Stimulated activated naive CD8-positive, alpha-beta T cell treated with anti-CD3 and anti-CD28 coated beads, Interleukin-15, Interleukin-2, amounts not matched to agents 100 ng/mL and 50 ng/mL, for 24 hours (primary cell): ENCODE data around the gene GALNT7.
"Not testable (repeated sequence)": the region's sequence is repeated elsewhere in the genome, so short reads cannot be mapped to it uniquely, and the experiment has no call there.

Experiments
- H3K27ac Mint-ChIP-seq: one replicate; pipeline ENCODE4 v1.8.0; 2021; ENCODE audit warnings: mild to moderate bottlenecking, mixed read lengths
- H3K27me3 Mint-ChIP-seq: one replicate; pipeline ENCODE4 v1.8.0; 2021; ENCODE audit warnings: mixed read lengths
- H3K36me3 Mint-ChIP-seq: one replicate; pipeline ENCODE4 v1.8.0; 2021; ENCODE audit warnings: low read depth, mixed read lengths
- H3K4me1 Mint-ChIP-seq: one replicate; pipeline ENCODE4 v1.8.0; 2021; ENCODE audit warnings: low read depth, mixed read lengths
- H3K4me3 Mint-ChIP-seq: one replicate; pipeline ENCODE4 v1.8.0; 2021; ENCODE audit warnings: mild to moderate bottlenecking, mixed read lengths
- H3K9me3 Mint-ChIP-seq: one replicate; pipeline ENCODE4 v1.8.0; 2021; ENCODE audit warnings: mixed read lengths

GALNT7 gene

DNA sequence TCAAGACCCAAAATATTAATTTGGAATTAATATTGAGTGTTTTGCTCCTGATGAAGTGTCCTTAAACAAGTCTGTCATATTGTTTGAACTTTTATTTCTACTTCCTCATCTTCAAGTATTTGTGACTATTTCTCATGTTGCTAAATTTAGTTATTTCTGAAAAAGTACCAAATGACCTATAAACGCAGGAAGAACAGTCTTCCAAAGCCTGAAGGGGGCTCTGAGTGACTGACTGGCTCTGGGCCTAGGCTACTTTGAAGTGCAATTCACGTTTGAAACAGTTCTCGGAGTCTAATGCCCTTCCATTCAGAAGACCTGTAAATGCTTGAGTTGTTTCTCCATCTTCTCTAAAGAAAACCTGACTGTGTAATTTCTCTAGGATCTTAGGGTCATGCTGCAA, 26.5 kb downstream of the GALNT7 start:
- Mint-ChIP-seq H3K4me1 (peaks cover 46% of the 10 kb centered on the region), H3K36me3 (no peaks in the 10 kb centered on the region), H3K9me3 (no peaks in the 10 kb centered on the region), H3K4me3 (no peak overlapping the region), H3K27me3 (no peaks in the 10 kb centered on the region), H3K27ac (no peak overlapping the region)

DNA sequence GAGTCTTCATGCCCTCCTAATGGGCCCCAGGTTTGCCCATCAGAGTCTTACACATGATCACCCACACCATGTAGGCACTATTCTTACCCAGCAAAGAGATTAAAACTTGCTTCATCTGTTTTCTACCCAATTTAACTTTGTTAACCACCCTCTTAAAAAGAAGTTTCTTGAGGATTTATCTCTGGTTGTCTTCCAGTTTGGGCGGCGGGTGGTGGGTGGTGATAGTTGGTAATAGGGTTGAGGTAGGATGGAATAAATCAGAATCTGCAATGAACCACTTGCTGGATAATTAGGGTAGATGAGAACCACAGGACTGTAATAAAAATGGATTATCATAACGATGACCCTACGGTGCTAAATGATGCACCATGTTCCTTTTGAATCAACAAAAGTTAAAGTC, 30.9 kb downstream of the GALNT7 start:
- H3K36me3 Mint-ChIP-seq: peaks cover 12% of the 10 kb centered on the region

DNA sequence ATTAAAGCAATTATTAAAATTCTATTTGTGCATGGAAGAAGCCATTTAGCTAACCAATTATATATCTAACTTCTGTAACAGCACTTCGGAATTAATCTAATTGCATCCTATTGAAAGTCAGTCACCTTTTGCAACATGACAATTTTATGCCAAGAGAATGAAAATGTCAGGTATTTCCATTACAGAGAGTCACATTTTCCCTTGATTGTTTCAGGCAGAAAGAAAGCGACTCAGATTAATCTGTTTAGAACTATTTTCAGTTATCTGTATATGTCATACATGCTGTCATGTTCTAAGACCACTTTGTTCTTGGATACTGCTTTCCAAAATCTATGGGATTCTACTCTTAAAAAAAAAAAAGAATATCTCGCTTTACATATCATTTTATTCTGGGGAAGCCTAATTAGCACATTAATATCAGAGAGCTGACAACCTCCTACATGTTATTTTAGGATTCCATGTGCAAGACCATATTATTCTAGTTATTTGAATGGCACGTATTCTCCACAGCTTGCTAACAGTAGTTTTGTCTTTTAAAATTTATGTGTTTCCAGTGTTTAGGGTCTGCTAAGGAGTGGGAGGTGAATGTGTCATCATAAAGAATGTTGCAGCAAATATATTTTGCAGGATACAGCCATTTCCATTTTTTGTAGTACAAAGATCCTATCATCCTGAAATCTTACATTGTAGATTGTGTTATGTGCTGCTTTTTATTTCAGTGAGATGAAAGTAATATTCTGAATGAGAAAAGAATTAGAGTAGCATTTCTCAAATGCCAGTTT, 31.7 kb downstream of the GALNT7 start:
- Mint-ChIP-seq H3K4me1 (peaks cover 16% of the 10 kb centered on the region), H3K27me3 (no peaks in the 10 kb centered on the region), H3K4me3 (no peak overlapping the region), H3K9me3 (peaks cover 15% of the 10 kb centered on the region), H3K36me3 (peaks cover 17% of the 10 kb centered on the region), H3K27ac (no peak overlapping the region)

More for the DNA sequence above, 30.9 kb downstream of the GALNT7 start:
- no peak overlapping the region for H3K27ac Mint-ChIP-seq
- peaks cover 24% of the 10 kb centered on the region for H3K4me1 Mint-ChIP-seq
- peaks cover 12% of the 10 kb centered on the region for H3K9me3 Mint-ChIP-seq
- H3K27me3 Mint-ChIP-seq: no peaks in the 10 kb centered on the region
- H3K4me3 Mint-ChIP-seq: no peak overlapping the region

DNA sequence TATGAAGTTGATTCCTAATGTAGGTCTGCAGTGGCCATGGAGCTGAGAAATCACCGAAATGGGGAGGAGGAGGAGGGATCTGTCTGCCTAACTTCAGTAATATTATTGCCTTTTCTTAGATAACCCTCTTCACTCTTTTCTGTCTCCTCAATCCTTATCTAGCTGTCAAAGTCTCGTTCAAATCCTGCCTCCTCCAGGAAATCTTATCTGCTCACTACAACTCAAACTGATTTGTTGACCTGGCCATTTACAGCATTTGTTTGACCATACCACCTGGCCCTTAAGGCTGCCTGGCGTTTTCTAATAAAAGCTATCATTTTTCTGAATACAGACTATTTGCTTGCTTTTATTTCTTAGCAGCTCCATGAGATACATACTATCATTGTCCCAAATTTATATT, 33.8 kb downstream of the GALNT7 start:
- Mint-ChIP-seq H3K27ac (no peak overlapping the region), H3K27me3 (no peaks in the 10 kb centered on the region), H3K4me1 (peaks cover 11% of the 10 kb centered on the region), H3K9me3 (peaks cover 15% of the 10 kb centered on the region), H3K36me3 (peaks cover 20% of the 10 kb centered on the region), H3K4me3 (no peak overlapping the region)

DNA sequence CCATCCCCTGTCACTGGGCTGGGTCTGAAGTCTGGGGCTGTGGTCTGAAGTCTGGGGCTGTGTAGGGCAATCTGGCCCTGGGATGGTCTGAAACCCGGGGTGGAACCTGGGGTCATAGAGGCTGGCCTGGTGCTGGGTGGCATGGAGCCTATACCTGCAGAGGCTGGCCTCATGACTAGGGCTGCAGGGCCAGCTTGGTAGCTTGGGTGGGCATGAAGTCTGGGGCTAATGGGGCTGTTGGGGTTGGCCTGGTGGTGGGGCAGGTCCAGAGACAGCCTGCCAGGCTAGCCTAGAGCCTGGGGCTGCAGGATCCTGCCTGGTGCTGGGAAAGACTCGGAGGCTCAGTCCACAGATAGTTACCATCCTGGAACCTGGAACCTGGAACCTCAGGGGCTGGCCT, 37.0 kb downstream of the GALNT7 start:
- H3K4me3 Mint-ChIP-seq: no peak overlapping the region
- no peaks in the 10 kb centered on the region for H3K27me3 Mint-ChIP-seq
- no peak overlapping the region for H3K27ac Mint-ChIP-seq
- H3K4me1 Mint-ChIP-seq: peaks cover under 1% of the 10 kb centered on the region
- peaks cover 20% of the 10 kb centered on the region for H3K36me3 Mint-ChIP-seq
- peaks cover 15% of the 10 kb centered on the region for H3K9me3 Mint-ChIP-seq

DNA sequence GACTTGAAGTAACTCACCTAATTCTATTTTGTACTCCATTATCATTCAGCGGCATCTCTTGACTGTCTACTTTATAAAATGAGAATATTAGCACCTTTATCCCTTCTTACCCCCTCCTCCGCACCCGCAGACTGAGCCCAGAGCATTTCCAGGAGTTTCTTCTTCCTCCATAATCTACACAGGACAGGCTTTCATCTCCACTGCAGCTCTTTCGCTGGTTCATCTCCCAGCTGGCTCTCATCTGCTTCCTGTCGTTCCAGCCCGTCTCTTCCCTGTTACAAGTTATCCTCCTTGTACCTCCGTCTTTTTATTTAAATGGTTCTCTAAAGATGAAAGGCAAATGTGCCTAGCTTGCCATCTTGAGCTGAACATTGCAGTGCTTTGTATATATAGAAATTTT, 39.8 kb downstream of the GALNT7 start:
- H3K36me3 Mint-ChIP-seq: peaks cover 17% of the 10 kb centered on the region
- H3K27me3 Mint-ChIP-seq: no peaks in the 10 kb centered on the region
- peaks cover 23% of the 10 kb centered on the region for H3K4me1 Mint-ChIP-seq
- no peak overlapping the region for H3K4me3 Mint-ChIP-seq
- no peak overlapping the region for H3K27ac Mint-ChIP-seq
- peaks cover 13% of the 10 kb centered on the region for H3K9me3 Mint-ChIP-seq

DNA sequence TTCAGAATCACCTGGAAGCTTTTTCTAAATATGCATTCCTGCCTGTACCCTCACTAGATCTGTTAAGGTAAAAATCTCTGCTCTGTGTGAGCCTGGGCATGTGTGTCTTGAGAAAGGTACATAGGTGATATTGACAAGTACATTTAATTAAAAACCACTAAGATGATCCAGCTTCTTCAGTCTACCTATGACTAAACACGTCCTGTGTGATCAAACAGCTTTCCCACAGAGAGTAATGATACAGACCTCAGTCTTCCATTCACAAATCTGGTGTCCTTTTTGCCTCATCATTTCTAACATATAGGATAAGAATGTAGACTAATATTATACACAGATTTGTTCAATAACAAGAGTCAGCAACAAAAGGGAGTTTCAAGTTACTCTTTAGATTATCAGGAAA, 42.6 kb downstream of the GALNT7 start:
- H3K4me3 Mint-ChIP-seq: no peak overlapping the region
- peaks cover 23% of the 10 kb centered on the region for H3K4me1 Mint-ChIP-seq
- no peak overlapping the region for H3K27ac Mint-ChIP-seq
- no peaks in the 10 kb centered on the region for H3K36me3 Mint-ChIP-seq
- H3K27me3 Mint-ChIP-seq: no peaks in the 10 kb centered on the region
- no peaks in the 10 kb centered on the region for H3K9me3 Mint-ChIP-seq

DNA sequence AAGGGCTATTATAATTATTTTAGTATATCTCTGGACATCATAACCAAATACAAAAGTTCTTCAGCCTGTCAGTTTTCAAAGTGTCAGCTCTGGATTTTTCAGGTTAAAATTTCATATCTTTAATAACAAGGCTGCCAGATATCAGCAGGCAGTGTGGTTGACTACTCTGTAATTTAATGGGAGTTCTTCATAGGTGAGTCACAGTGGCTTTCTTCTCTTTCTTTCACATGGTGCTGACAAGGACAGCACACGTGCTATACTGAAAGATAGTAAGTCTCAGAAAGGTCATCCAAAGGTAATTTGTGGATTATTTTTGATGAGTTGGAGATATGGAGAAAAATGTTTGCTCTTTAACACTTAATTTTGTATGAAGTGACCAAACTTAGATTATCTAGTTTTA, 43.2 kb downstream of the GALNT7 start:
- H3K36me3 Mint-ChIP-seq: no peaks in the 10 kb centered on the region
- H3K4me3 Mint-ChIP-seq: no peak overlapping the region
- peaks cover 23% of the 10 kb centered on the region for H3K4me1 Mint-ChIP-seq
- H3K9me3 Mint-ChIP-seq: no peaks in the 10 kb centered on the region
- no peaks in the 10 kb centered on the region for H3K27me3 Mint-ChIP-seq
- H3K27ac Mint-ChIP-seq: no peak overlapping the region

DNA sequence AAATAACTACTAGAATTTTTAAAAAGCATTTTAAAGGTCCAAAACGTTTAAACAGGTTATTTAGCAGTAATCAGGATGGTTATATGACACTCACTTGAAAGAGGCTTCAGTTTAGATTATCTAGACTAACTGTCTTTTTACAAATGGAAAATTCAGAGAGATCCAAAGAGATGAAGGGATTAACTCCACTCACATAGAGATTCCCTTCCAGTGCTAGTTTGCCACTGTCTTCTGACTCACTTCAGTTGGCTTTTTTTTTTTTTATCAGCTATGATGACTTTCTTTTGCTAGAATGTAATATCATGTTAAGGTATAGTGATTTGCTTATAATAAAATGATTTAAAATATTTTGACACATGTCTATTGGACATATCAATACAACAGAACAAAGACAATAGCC, 43.8 kb downstream of the GALNT7 start:
- Mint-ChIP-seq H3K27me3 (no peaks in the 10 kb centered on the region), H3K4me1 (peaks cover 27% of the 10 kb centered on the region), H3K36me3 (no peaks in the 10 kb centered on the region), H3K9me3 (no peaks in the 10 kb centered on the region), H3K4me3 (no peak overlapping the region), H3K27ac (no peak overlapping the region)

DNA sequence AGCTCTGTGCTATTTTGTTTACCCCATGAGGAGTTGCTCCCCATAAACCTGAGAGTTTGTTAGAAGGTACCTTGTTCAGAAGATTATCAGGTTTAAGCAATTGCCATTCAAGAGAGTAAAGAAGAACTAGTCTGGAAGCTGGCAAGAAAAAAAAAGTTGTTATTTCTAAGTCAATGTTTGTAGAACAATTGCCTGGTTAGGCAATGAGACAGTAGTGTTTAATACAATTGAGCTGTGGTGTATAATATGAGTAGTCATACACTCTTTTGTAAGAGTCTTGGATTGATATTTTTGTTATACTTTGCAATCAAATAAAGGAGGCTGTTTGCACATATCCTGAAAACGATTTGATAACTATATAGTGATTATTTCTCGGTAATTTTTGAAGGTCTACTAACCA, 44.7 kb downstream of the GALNT7 start:
- Mint-ChIP-seq H3K36me3 (no peaks in the 10 kb centered on the region), H3K9me3 (no peaks in the 10 kb centered on the region), H3K4me1 (peaks cover 36% of the 10 kb centered on the region), H3K4me3 (no peak overlapping the region), H3K27me3 (no peaks in the 10 kb centered on the region), H3K27ac (no peak overlapping the region)

DNA sequence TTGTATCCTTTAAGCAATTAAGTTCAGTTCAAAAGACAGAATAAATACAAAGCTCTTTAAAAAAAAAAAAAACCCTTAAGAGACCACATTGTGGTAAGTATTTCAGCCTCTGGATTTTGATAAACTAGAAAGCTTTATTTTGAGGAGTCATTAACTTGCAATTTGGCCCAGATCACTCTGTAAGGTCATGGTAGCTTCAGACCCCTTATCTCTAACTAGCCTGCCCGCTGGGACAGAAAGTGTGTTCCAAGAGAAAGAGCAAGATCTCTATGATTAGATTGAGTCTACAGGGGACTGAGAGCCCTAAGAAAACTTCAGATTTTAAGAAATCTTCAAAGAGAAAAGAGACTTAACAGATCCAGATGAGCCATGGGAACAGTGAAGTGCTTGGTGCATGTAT, 45.6 kb downstream of the GALNT7 start:
- Mint-ChIP-seq H3K4me3 (no peak overlapping the region), H3K27me3 (no peaks in the 10 kb centered on the region), H3K9me3 (no peaks in the 10 kb centered on the region), H3K36me3 (no peaks in the 10 kb centered on the region), H3K27ac (no peak overlapping the region), H3K4me1 (peaks cover 45% of the 10 kb centered on the region)

DNA sequence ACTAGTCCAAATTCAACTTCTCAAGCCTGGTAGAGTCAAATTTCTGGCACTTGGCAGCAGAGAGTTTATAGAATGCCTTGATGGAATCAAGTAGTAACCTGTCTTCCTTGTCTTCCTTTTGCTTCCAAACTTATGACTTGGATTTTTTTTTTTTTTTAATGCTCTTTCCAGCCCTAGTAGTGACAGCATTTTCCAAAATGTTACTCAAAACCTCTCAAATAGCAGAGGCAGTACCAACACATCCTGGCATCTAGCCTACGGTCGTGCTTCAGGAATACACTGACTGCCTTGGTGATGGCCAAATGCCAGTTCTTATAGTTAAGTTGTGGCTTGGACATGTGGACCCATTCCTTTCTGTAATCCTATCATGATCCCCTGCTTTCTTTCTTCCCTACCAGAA, 46.0 kb downstream of the GALNT7 start:
- Mint-ChIP-seq H3K36me3 (no peaks in the 10 kb centered on the region), H3K27me3 (no peaks in the 10 kb centered on the region), H3K9me3 (no peaks in the 10 kb centered on the region), H3K27ac (no peak overlapping the region), H3K4me3 (no peak overlapping the region), H3K4me1 (peaks cover 46% of the 10 kb centered on the region)

DNA sequence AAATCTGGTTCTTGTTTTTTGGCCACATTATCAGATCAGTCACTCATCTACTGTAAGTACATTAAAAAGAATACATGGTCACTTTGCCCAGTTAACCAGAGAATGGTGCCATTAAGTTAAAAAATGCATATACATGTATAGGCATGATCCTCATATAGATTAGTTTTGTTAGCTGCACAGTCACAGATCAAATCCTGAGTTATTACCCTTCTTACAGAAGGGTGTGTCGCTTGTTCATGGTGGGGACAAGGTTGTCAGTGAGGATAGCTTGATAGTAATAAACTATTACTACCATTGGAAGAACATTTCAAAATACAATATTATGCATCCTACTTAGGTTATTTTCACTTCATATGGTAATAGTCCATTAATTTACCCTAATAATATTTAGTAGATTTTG, 48.5 kb downstream of the GALNT7 start:
- peaks cover 34% of the 10 kb centered on the region for H3K4me1 Mint-ChIP-seq
- H3K36me3 Mint-ChIP-seq: no peaks in the 10 kb centered on the region
- H3K4me3 Mint-ChIP-seq: no peak overlapping the region
- H3K27ac Mint-ChIP-seq: no peak overlapping the region
- no peaks in the 10 kb centered on the region for H3K9me3 Mint-ChIP-seq
- no peaks in the 10 kb centered on the region for H3K27me3 Mint-ChIP-seq

DNA sequence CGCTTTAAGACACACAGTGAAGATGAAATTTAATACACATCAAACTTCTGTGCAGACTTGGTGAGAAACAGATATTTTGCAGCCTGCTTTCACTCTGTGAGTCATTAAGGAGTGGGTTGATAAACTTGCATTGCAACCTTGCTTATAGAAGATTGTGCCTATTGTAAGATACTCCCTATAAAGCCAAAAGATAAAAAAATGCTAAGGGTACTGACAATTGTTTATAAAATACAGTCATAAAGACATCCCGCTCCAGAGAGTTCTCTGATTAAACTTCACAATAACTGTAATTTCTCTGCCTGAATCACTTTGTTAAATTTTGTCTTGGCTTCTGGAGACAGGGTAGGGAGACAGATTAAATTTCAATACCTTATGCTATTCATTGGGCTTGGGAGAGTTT, 49.1 kb downstream of the GALNT7 start:
- no peak overlapping the region for H3K4me3 Mint-ChIP-seq
- H3K4me1 Mint-ChIP-seq: peaks cover 28% of the 10 kb centered on the region
- H3K9me3 Mint-ChIP-seq: no peaks in the 10 kb centered on the region
- H3K27me3 Mint-ChIP-seq: no peaks in the 10 kb centered on the region
- no peaks in the 10 kb centered on the region for H3K36me3 Mint-ChIP-seq
- no peak overlapping the region for H3K27ac Mint-ChIP-seq

DNA sequence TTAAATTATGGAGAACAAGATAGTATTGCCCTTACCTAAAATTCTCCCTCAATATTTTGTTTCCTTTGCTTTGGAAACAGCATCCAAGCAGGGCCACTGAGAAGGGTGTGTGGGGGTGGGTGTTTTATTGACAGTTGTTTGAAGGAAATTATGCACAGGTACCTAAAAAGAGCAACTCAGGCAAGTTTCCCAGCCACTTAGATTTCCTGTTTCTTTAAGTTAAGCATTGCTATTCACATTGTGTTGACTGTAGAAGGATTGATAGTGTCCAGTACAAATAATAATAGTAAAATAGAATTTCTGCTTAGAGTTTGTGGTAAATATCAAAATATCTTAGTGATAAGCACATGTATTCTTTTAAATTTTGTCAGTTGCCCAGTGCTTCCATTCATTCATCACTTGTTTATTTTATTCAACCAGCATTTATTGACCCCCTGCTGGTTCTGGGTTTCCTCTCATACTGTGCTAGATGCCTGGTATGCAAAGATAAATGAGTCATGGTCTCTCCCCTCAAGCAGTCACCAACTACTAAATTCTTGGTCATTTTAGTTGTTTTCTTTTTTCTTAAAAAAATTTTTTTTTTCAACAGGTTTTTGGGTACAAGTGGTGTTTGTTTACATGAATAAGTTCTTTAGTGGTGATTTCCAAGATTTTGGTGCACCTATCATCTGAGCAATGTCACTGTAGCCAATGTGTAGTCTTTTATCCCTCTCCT, 50.0 kb downstream of the GALNT7 start:
- Mint-ChIP-seq H3K27me3 (no peaks in the 10 kb centered on the region), H3K36me3 (no peaks in the 10 kb centered on the region), H3K27ac (no peak overlapping the region), H3K4me3 (no peak overlapping the region), H3K9me3 (no peaks in the 10 kb centered on the region), H3K4me1 (peaks cover 22% of the 10 kb centered on the region)

DNA sequence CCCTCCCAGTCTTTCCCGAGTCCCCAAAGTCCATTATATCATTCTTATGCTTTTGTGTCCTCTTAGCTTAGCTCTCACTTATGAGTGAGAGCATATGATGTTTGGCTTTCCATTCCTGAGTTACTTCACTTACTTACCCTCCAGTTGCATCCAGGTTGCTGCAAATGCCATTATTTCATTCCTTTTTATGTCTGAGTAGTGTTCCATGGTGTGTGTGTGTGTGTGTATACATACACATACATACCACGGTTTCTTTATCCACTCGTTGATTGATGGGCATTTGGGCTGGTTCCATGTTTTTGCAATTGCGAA, 50.5 kb downstream of the GALNT7 start:
- H3K36me3 Mint-ChIP-seq, H3K27me3 Mint-ChIP-seq, H3K4me3 Mint-ChIP-seq, H3K9me3 Mint-ChIP-seq, H3K27ac Mint-ChIP-seq: not testable (repeated sequence)
- peaks cover 22% of the 10 kb centered on the region for H3K4me1 Mint-ChIP-seq
